ENCODE data around the gene LCOR.

GRCh38 chr10:96851281-96851680 is 19.2 kb downstream of the LCOR start:
- TF ChIP-seq CTCF (conservative IDR thresholded peaks at IDR 0.05 in 1 of 2, IDR thresholded peaks at IDR 0.05 in 1 of 2; ENCODE audit: low read depth in 1 of 2, low read length in 2 of 2) (no peak), EZH2 (IDR thresholded peaks at IDR 0.05; ENCODE audit: low read length, missing control alignments) (no peak)

All from fibroblast of lung (primary cell).